OCI-LY3 (cell line): ENCODE results near the gene PLK4.

ENCODE experiments used
- EZH2phosphoT487 ChIP-seq: fragments of 200-600 bp; shearing (Covaris generic); IDR thresholded peaks from 2 replicates; pipeline ENCODE4 v1.6.1; 2018; ENCODE audit warnings: antibody characterized with exemption, mixed run types, low read depth
- TF ChIP-seq, protein P1 (sequence below): fragments of 200-600, 300-600 bp; sonication (generic); IDR thresholded peaks from 2 replicates; pipeline ENCODE4 v1.5.1; 2014; ENCODE audit warnings: antibody characterized with exemption, low read length, low read depth

DNA sequence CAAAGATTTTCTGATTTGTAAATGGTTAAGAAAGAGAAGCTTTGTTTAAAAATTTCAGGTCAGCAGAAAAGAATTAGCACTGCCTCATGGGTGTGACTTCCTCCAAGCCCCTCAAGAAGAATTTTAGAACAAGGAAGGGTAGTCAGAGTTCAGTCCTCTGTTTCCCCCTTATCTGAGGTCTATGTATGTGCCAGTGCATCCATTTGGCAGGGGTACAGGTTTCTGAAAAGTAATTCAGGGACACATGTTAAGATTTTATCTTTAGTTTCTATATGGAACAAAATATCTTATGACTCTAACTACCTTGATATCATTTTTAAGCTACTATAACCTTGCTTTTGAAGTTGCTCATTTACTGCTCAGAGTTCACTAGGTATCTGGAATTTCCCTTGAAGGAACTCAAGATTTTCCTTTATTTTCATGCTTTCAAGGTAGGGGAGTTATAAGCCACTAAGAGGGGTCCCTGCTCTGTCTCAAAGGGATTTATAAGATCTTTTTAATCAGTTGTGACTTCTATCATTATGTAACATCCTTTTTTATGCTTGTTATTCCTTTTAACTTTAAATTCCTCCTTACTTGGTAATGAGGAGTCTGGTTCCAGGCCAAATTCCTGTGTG lies 24.4 kb upstream of the PLK4 start:
- TF ChIP-seq, protein P1, sequence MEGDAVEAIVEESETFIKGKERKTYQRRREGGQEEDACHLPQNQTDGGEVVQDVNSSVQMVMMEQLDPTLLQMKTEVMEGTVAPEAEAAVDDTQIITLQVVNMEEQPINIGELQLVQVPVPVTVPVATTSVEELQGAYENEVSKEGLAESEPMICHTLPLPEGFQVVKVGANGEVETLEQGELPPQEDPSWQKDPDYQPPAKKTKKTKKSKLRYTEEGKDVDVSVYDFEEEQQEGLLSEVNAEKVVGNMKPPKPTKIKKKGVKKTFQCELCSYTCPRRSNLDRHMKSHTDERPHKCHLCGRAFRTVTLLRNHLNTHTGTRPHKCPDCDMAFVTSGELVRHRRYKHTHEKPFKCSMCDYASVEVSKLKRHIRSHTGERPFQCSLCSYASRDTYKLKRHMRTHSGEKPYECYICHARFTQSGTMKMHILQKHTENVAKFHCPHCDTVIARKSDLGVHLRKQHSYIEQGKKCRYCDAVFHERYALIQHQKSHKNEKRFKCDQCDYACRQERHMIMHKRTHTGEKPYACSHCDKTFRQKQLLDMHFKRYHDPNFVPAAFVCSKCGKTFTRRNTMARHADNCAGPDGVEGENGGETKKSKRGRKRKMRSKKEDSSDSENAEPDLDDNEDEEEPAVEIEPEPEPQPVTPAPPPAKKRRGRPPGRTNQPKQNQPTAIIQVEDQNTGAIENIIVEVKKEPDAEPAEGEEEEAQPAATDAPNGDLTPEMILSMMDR, result no peak
- TF ChIP-seq EZH2phosphoT487, result no peak
